COR-L47 (cell line): ENCODE measurements around the gene GTF2F2.

Experiments used
- DNase-seq: peaks from one replicate; lab custom pipeline; 2025; lab: John Stamatoyannopoulos, UW

Gene GTF2F2, protein sequence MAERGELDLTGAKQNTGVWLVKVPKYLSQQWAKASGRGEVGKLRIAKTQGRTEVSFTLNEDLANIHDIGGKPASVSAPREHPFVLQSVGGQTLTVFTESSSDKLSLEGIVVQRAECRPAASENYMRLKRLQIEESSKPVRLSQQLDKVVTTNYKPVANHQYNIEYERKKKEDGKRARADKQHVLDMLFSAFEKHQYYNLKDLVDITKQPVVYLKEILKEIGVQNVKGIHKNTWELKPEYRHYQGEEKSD

DNA sequence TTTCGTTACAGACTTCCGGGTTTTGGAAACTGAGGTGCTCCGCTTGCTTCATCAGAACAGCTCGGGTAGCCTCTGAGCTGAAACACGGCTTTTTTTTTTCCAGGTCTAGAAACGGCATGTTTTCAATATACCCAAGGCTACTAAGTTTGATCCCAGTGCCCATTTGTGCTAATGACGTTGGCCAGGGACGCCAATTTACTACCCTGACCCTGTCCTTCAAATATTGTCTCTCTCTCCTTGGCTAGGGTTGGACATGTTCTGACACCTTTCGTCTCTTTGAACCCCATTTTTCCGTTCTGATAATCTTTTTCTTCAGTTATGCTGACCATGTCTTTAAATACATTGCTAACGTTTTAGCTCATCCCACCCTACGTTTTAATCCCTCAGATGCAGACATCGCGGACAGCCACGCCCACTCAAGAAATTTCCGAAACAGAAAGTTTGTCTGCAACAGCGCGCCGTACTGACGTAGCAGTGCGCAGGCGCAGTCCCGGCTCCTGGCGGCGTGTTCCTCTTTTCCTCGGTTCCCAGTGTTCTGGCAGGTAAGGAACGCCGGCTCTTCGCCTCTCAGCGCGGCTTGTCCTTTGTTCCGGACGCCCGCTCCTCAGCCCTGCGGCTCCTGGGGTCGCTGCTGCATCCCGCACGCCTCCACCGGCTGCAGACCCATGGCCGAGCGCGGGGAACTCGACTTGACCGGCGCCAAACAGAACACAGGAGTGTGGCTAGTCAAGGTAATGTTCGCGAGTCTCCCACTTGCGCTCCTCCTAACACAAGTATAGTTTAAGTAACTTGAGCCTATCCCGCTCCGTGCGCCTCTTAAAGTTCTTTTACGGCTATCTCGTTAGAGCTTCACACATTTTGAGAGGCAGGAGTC is at the start of gene GTF2F2:
Gene GTF2F2, plus strand, starts transcription at position 520 of the 874 bp plus-strand sequence. Its CDS starts 146 bp downstream, at position 666.
- peak; percentile 88 for DNase-seq

GRCh38 chr13:45073809-45074208 is 46.5 kb upstream of the GTF2F2 start:
- no peak for DNase-seq

GRCh38 chr13:45074721-45075120 is 45.6 kb upstream of the GTF2F2 start:
- no peak for DNase-seq

GRCh38 chr13:45078003-45078402 is 42.3 kb upstream of the GTF2F2 start:
- no peak for DNase-seq

DNA sequence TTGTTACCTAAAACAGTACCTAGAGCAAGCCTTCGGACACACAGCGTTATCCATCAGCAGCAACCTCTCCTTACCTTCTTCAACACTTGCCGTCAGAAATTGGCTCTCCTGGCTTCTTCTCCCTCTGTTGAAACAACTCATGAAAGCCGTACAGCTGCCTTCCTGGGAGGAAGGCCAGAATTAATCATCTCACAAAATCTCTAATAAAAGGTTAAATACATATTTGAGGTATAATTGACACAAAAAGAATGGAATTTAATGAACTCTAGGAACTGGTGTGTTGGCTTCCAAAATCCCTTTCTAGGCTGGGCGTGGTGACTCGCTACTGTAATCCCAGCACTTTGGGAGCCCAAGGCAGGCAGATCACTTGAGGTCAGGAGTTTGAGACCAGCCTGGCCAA is 37.3 kb upstream of the GTF2F2 start:
- no peak for DNase-seq

- no peak for DNase-seq
These were observed 35.8 kb upstream of the GTF2F2 start for GRCh38 chr13:45084515-45084914.

DNA sequence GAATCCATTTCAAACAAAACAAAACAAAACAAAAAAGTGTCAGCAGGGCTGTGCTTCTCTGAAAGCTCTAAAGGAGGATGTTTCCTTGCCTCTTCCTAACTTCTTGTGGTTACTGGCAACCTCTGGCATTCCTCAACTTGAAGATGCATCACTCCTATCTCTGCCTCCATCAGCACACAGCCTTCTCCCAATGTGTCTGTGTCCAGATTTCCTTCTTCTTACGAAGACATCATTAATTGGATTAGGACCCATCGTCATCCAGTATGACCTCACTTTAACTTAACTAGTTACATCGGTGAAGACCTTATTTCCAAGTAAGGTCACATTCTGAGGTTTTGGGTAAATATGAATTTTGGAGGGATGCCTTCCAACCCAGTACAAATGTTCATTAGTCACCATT is 33.8 kb upstream of the GTF2F2 start:
- DNase-seq, result no peak

DNA sequence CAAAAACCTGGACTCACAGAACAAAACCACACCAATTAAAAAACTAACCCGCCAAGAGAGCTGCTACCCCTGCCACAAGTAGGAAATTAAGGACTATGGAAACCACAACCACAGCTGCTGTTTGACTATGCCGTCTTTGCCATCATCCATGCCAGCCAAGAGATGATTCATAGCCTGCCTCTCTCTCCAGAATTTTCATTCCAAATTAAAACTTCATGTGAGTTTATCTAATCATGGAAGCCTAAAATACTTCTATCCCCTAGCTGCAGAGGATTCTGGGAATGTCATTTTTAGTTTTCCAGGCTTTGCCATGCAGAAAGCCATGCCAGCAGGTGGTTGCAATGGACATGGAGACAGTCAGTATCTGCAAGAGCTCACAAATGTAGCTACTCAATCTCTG is 27.6 kb upstream of the GTF2F2 start:
- DNase-seq, result no peak

DNA sequence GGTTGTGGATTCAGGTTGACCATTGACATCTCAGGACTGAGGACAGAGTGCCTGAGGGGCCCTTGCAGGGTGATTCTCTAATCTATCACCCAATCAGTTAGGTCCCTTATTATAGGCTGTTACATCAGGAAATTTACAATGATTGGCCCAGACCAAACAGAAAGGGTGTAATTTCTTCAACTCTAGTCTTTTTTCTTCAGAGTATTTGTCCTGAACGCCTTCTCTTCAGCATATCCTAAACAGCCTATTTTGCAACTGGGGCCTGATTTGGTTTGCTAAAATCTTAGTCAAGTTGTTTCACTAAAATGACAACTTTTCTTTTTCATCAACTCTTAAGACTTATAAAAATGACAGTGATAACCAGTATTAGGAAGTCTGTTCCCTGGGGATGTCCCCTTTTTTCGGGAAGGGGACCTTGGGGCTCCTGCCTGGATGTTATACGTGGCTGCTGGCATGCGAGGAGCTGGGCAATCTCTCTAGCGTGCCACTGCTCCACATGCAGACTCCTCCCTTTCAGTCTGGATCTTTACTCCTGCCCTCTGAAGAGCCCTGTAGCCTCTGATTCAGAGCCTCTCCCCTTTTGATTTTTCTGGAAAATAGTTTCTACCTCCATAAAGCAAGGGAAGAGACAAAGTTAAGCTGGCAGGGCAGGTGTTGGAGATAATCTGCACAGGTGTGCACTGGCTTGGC is 19.6 kb upstream of the GTF2F2 start:
- no peak for DNase-seq

DNA sequence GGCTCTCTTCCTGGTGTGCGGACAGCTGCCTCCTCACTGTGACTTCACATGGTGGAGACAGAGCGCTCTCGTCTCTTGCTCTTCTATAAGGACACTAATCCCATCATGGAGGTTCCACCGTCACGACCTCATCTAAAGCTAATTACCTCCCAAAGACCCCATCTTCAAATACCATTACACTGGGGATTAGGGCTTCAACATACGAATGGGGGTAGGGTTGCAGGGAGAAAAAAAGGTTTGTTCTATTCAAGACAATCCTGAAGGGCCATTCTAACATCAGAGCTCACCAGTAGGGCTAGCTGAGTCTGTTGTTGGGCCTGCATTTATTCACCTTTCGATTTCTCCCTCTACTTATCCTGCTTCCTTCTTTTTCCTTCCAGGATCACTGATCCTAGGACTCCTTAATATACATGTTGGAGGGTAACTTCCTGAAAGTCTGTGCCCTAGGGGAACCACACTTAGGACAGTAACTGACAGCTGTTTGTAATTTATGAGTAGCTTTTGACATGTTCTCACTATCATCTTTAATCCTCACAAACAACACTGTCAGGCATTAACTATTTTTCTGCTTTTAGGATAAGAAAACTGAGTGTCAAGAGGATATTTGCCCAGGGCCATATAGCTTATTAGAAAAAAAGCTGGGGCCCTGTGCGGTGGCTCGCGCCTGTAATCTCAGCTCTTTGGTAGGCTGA is 18.8 kb upstream of the GTF2F2 start:
- DNase-seq, result no peak

DNA sequence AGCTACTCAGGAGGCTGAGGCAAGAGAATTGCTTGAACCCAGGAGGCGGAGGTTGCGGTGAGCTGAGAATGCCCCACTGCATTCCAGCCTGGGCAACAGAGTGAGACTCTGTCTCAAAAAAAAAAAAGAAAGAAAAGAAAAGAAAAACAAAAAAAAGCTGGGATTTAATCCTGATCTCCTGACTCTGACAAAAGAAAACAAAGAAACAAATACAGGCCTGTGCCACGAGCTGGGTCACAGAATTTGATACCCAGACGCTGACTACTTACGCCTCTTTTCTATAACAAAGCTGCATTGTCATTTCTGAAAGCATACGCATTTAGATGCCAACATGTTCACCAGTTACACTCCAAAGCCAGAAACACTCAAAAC is 18.2 kb upstream of the GTF2F2 start:
- DNase-seq, result no peak

DNA sequence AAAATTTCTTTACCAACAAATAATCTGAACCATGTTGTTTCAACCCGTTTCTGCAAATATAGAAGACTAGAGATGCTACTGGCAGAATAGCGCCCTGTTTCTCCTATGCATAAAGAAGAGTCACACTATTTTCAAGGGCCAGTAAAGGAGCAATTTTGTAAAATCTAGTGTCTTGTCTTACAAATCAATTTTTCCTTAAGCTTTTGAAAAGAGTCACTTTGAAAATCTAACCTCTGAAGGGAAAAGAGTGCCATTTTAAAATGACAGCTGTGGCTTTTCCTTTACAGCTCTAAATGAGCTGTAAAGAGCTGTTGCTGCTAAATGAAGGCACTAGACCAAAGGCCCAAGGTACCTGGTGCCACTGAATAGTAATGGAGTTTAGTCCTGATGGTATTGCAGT is 16.9 kb upstream of the GTF2F2 start:
- no peak for DNase-seq

DNA sequence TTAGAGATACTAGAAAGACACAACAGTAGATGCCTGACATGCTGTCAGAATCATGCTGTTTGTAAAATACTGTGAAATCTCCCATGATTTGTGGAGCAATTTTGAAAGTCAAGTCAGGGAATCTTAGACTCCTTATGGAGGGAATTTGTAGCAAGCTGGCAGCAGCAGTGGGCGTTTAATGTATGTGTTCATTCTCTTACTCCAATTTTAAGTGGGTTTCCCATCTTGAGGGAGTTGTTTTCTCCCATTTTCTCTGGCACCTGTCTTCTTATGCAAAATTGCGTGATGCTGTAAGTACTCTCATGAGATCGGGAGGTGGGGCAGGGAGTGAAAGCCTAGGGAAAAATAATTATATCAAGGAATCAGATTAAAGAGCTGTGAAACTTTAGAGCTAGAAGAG is 16.0 kb upstream of the GTF2F2 start:
- no peak for DNase-seq

GRCh38 chr13:45105895-45106294 is 14.4 kb upstream of the GTF2F2 start:
- no peak for DNase-seq

DNA sequence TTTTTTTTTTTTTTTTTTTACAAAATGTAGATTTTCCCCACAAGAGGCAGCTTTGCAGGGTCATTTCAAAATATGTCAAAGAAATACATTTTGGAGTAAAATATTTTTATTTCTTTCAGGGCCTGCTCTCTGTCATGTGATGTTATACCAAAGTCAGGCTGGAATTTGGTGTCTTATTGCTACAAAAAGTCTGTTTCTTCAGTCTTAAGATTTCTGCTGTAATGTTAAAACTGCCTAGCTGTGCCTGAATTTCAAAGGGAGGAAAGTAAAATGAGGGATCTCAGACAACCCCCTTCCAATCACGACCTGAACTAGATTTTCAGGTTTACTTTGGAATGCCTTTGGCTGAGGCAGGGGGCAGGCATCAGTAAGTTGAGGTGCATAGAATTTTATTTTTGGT is 12.8 kb upstream of the GTF2F2 start:
- DNase-seq, result no peak

GRCh38 chr13:45108716-45109101 is 11.6 kb upstream of the GTF2F2 start:
- no peak for DNase-seq

- DNase-seq, result no peak
These were observed 11.1 kb upstream of the GTF2F2 start for GRCh38 chr13:45109102-45109720.

GRCh38 chr13:45113233-45114224 is 6.8 kb upstream of the GTF2F2 start:
- no peak for DNase-seq

DNA sequence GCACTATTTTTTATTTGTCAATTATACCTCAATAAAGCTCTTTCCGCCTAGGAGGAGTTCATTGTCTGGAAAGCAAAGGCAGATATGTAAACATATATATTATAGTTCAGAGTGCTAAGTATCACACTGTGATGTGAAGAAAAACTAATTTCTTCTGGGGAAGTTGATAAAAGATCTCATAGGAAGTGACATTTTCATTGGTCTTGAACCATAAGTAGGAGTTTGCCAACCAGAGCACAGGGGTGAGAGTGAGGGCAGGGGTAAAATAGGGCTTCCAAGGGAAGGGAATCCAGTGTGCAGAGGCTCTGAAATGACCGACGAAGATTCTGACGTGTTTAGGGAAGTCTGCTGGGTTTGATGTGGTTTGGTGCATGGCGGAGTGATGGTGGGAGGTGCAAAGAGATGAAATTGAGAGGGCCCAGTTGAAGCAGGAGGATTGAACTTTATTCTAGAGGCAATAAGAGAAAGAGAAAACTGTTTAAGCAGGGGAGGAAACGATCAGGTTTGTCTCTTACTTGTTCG is 780 bp upstream of the GTF2F2 start:
- no peak for DNase-seq
